Liver (tissue), 9 donors: Measurements from ENCODE around the gene CCDC97. TPM values are rescaled to one million over a fixed set of nuclear protein-coding genes. Genes with fewer than 3 reads are reported as not detected.

Experiments used
- DNase-seq: peaks from one replicate; pipeline ENCODE4 v3.0.0-alpha.2; 2017; ENCODE audit warnings: low spot score
- H3K27ac ChIP-seq, 2 donors: one replicate each; pipeline ENCODE4 v1.7.0; 2013; ENCODE audit warnings: inconsistent platforms in 2 of 2, low read length in 2 of 2, control low read depth in 1 of 2, low read depth in 1 of 2, mild to moderate bottlenecking in 1 of 2
- H3K27me3 ChIP-seq, 4 donors: one replicate each; pipeline versions ENCODE4 v1.6.1 to v1.7.0; 2013; ENCODE audit warnings: low read length in 3 of 4, inconsistent platforms in 1 of 4, mild to moderate bottlenecking in 1 of 4, moderate library complexity in 1 of 4; ENCODE audit not compliant: control insufficient read depth in 4 of 4, insufficient read depth in 4 of 4
- H3K36me3 ChIP-seq, 4 donors: one replicate each; pipeline versions ENCODE4 v1.6.1 to v1.7.0; 2013; ENCODE audit warnings: low read length in 3 of 4, mild to moderate bottlenecking in 3 of 4, low read depth in 1 of 4, moderate library complexity in 1 of 4; ENCODE audit not compliant: control insufficient read depth in 4 of 4, insufficient read depth in 3 of 4
- H3K4me1 ChIP-seq, 4 donors: one replicate each; pipeline versions ENCODE4 v1.6.1 to v1.7.0; 2013; ENCODE audit warnings: low read length in 3 of 4, mild to moderate bottlenecking in 3 of 4, moderate library complexity in 1 of 4; ENCODE audit not compliant: control insufficient read depth in 4 of 4, insufficient read depth in 4 of 4
- H3K4me3 ChIP-seq, 3 donors: one replicate each; pipeline versions ENCODE4 v1.6.1 to v1.7.0; 2013; ENCODE audit warnings: low read length in 3 of 3, control low read depth in 1 of 3, low read depth in 1 of 3, mild to moderate bottlenecking in 1 of 3
- H3K9ac ChIP-seq, 2 donors: one replicate each; pipeline ENCODE4 v1.7.0; 2013; ENCODE audit warnings: low read length in 2 of 2, mild to moderate bottlenecking in 2 of 2, moderate library complexity in 2 of 2, control low read depth in 1 of 2, low read depth in 1 of 2
- H3K9me3 ChIP-seq, 4 donors: one replicate each; pipeline versions ENCODE4 v1.6.1 to v1.7.0; 2013; ENCODE audit warnings: low read length in 3 of 4; ENCODE audit not compliant: control insufficient read depth in 4 of 4
- EGR1 ChIP-seq, 2 donors: IDR thresholded peaks; 2 replicates each; pipeline ENCODE4 v1.6.1; 2016 to 2018; ENCODE audit warnings: antibody characterized with exemption in 2 of 2, low read depth in 2 of 2
- FOXA1 ChIP-seq: IDR thresholded peaks from 2 replicates; pipeline ENCODE4 v1.6.1; 2016; ENCODE audit warnings: antibody characterized with exemption
- GABPA ChIP-seq, 2 donors: IDR thresholded peaks in 1 of 2; conservative IDR thresholded peaks in 1 of 2; 2 replicates each; pipeline ENCODE4 v1.6.1; 2016; ENCODE audit warnings: antibody characterized with exemption in 2 of 2, mild to moderate bottlenecking in 1 of 2, moderate library complexity in 1 of 2
- HNF4A ChIP-seq, 2 donors: conservative IDR thresholded peaks; 2 replicates each; pipeline ENCODE4 v1.6.1; 2016; ENCODE audit warnings: antibody characterized with exemption in 2 of 2, mild to moderate bottlenecking in 2 of 2
- HNF4G ChIP-seq: IDR thresholded peaks from 2 replicates; pipeline ENCODE4 v1.6.1; 2016; ENCODE audit warnings: antibody characterized with exemption
- JUND ChIP-seq, 2 donors: IDR thresholded peaks; 2 replicates each; pipeline ENCODE4 v1.6.1; 2016; ENCODE audit warnings: antibody characterized with exemption in 2 of 2
- NR2F2 ChIP-seq: IDR thresholded peaks from 2 replicates; pipeline ENCODE4 v1.6.1; 2016; ENCODE audit warnings: antibody characterized with exemption
- RXRA ChIP-seq, 2 donors: IDR thresholded peaks; 2 replicates each; pipeline ENCODE4 v1.6.1; 2017 to 2018; ENCODE audit warnings: antibody characterized with exemption in 2 of 2, mild to moderate bottlenecking in 1 of 2
- SP1 ChIP-seq: IDR thresholded peaks from 2 replicates; pipeline ENCODE4 v1.6.1; 2018; ENCODE audit warnings: antibody characterized with exemption, mild to moderate bottlenecking
- TAF1 ChIP-seq: conservative IDR thresholded peaks from 2 replicates; pipeline ENCODE4 v1.6.1; 2016; ENCODE audit warnings: antibody characterized with exemption, mild to moderate bottlenecking
- YY1 ChIP-seq: IDR thresholded peaks from 2 replicates; pipeline ENCODE4 v1.6.1; 2016; ENCODE audit warnings: antibody characterized with exemption, mild to moderate bottlenecking
- WGBS: extraction: QIAGEN DNeasy Blood & Tissue Kit; methylation state at CpG from one replicate; pipeline ENCODE4 v1.1.7; 2013; 5-methylcytosine and 5-hydroxymethylcytosine counted together
- polyA plus RNA-seq, 2 donors: library from polyadenylated mRNA; stranded (reverse) in 1 of 2; unstranded in 1 of 2; fragments of 200-250 nt in 1 of 2; fragments of >200 nt in 1 of 2; fragmentation: Nextera tagmentation in 1 of 2; extraction: Ambion mirVana in 1 of 2; gene quantifications; one replicate each; pipeline versions ENCODE4 v1.2.1 to v1.2.3, GENCODE V29; 2013 to 2015
- total RNA-seq, 2 donors: library from RNA; depleted of rRNA; stranded (reverse); fragments of >200 nt; gene quantifications; one replicate each; pipeline ENCODE4 v1.2.3, GENCODE V29; 2014
- TF ChIP-seq, protein P1 (sequence below): IDR thresholded peaks from 2 replicates; pipeline ENCODE4 v1.6.1; 2016; ENCODE audit warnings: antibody characterized with exemption
- TF ChIP-seq, protein P2 (sequence below): IDR thresholded peaks from 2 replicates; pipeline ENCODE4 v1.6.1; 2016; ENCODE audit warnings: antibody characterized with exemption
- TF ChIP-seq, protein P3 (sequence below): fragments of 150-350 bp; IDR thresholded peaks from 2 replicates; pipeline ENCODE4 v1.5.1; 2017; ENCODE audit warnings: improper control_type of control experiment, low read depth, low read length; ENCODE audit not compliant: missing input control
- TF ChIP-seq, protein P4 (sequence below): IDR thresholded peaks from 2 replicates; pipeline ENCODE4 v1.6.1; 2016; ENCODE audit warnings: antibody characterized with exemption
- TF ChIP-seq, protein P5 (sequence below): IDR thresholded peaks from 2 replicates; pipeline ENCODE4 v1.6.1; 2016; ENCODE audit warnings: antibody characterized with exemption, mild to moderate bottlenecking
- donor health status: healthy.
- donor health status: healthy.
- donor health status: healthy.
- donor health status: healthy.
- donor health status: healthy.

Gene CCDC97
- total and polyA plus RNA-seq, 4 donors, result 3.8 to 5.7 (median 5.3) TPM

DNA sequence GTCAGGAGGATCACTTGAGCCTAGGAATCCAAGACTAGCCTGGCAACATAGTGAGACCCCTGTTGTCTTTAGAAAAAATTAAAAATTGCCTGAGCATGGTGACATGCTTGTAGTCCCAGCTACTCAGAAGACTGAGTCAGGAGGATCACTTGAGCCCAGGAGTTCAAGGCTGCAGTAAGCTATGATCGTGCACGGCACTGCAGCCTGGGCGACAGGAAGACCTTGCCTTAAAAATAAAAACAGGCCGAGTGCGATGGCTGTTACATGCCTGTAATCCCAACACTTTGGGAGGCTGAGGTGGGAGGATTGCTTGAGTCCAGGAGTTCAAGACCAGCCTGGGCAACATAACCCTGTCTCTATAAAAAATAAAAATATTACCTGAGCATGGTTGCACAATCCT is 40.4 kb upstream of the CCDC97 start:
- no peak overlapping the region for H3K27ac ChIP-seq
- H3K4me1 ChIP-seq, result peaks cover 0 to 21% (median 10%) of the 10 kb centered on the region in 4 donors
- H3K9ac ChIP-seq, result no peak overlapping the region
- H3K27me3 ChIP-seq, result no peaks in the 10 kb centered on the region
- TF ChIP-seq SP1 (no peak), GABPA (IDR thresholded peaks at IDR 0.05 in 1 of 2, conservative IDR thresholded peaks at IDR 0.05 in 1 of 2) (no peak), TAF1 (no peak), RXRA (IDR thresholded peaks at IDR 0.05) (no peak), EGR1 (IDR thresholded peaks at IDR 0.05; ENCODE audit: low read depth in 2 of 2) (no peak), NR2F2 (no peak), HNF4A (conservative IDR thresholded peaks at IDR 0.05) (no peak), JUND (IDR thresholded peaks at IDR 0.05) (no peak), HNF4G (no peak)
- TF ChIP-seq, protein P1, sequence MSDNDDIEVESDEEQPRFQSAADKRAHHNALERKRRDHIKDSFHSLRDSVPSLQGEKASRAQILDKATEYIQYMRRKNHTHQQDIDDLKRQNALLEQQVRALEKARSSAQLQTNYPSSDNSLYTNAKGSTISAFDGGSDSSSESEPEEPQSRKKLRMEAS, result no peak
- TF ChIP-seq, protein P2, sequence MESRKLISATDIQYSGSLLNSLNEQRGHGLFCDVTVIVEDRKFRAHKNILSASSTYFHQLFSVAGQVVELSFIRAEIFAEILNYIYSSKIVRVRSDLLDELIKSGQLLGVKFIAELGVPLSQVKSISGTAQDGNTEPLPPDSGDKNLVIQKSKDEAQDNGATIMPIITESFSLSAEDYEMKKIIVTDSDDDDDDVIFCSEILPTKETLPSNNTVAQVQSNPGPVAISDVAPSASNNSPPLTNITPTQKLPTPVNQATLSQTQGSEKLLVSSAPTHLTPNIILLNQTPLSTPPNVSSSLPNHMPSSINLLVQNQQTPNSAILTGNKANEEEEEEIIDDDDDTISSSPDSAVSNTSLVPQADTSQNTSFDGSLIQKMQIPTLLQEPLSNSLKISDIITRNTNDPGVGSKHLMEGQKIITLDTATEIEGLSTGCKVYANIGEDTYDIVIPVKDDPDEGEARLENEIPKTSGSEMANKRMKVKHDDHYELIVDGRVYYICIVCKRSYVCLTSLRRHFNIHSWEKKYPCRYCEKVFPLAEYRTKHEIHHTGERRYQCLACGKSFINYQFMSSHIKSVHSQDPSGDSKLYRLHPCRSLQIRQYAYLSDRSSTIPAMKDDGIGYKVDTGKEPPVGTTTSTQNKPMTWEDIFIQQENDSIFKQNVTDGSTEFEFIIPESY, result no peak
- TF ChIP-seq, protein P3, sequence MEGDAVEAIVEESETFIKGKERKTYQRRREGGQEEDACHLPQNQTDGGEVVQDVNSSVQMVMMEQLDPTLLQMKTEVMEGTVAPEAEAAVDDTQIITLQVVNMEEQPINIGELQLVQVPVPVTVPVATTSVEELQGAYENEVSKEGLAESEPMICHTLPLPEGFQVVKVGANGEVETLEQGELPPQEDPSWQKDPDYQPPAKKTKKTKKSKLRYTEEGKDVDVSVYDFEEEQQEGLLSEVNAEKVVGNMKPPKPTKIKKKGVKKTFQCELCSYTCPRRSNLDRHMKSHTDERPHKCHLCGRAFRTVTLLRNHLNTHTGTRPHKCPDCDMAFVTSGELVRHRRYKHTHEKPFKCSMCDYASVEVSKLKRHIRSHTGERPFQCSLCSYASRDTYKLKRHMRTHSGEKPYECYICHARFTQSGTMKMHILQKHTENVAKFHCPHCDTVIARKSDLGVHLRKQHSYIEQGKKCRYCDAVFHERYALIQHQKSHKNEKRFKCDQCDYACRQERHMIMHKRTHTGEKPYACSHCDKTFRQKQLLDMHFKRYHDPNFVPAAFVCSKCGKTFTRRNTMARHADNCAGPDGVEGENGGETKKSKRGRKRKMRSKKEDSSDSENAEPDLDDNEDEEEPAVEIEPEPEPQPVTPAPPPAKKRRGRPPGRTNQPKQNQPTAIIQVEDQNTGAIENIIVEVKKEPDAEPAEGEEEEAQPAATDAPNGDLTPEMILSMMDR, result no peak
- TF ChIP-seq, protein P4, sequence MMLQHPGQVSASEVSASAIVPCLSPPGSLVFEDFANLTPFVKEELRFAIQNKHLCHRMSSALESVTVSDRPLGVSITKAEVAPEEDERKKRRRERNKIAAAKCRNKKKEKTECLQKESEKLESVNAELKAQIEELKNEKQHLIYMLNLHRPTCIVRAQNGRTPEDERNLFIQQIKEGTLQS, result no peak
- no peak for DNase-seq
- WGBS, result 97% methylated on average over 5 of the region's 5 CpGs
- H3K4me3 ChIP-seq, result no peak overlapping the region
- H3K9me3 ChIP-seq, result no peaks in the 10 kb centered on the region
- peaks cover 24 to 59% (median 55%) of the 10 kb centered on the region in 4 donors for H3K36me3 ChIP-seq

DNA sequence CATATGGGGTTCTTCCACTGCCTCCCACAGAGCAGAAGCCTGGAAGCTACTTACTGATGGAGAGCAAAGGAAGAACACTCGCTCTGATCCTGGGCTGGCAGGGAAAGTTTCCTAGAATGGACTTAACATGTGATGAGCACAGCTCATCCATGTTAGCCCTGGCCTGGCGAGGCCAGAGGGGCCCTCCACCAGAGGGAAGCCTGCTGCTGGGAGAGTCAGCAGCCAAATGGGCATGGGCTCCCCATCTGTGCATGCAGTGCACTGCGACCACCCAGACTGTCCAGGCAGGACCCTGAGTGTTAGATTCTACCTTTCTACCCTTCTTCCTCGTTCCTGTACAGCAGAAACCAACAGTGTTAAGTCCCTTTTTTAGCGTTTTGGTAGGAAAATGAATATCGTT is 36.9 kb upstream of the CCDC97 start:
- H3K4me1 ChIP-seq, result no peaks in the 10 kb centered on the region
- 90% methylated on average over 6 of the region's 6 CpGs for WGBS
- H3K9ac ChIP-seq, result no peak overlapping the region
- H3K4me3 ChIP-seq, result no peak overlapping the region
- no peak overlapping the region for H3K27ac ChIP-seq
- H3K9me3 ChIP-seq, result no peaks in the 10 kb centered on the region
- H3K27me3 ChIP-seq, result no peaks in the 10 kb centered on the region
- H3K36me3 ChIP-seq, result peaks cover 31 to 87% (median 78%) of the 10 kb centered on the region in 4 donors
- DNase-seq, result no peak
- TF ChIP-seq, protein P5, sequence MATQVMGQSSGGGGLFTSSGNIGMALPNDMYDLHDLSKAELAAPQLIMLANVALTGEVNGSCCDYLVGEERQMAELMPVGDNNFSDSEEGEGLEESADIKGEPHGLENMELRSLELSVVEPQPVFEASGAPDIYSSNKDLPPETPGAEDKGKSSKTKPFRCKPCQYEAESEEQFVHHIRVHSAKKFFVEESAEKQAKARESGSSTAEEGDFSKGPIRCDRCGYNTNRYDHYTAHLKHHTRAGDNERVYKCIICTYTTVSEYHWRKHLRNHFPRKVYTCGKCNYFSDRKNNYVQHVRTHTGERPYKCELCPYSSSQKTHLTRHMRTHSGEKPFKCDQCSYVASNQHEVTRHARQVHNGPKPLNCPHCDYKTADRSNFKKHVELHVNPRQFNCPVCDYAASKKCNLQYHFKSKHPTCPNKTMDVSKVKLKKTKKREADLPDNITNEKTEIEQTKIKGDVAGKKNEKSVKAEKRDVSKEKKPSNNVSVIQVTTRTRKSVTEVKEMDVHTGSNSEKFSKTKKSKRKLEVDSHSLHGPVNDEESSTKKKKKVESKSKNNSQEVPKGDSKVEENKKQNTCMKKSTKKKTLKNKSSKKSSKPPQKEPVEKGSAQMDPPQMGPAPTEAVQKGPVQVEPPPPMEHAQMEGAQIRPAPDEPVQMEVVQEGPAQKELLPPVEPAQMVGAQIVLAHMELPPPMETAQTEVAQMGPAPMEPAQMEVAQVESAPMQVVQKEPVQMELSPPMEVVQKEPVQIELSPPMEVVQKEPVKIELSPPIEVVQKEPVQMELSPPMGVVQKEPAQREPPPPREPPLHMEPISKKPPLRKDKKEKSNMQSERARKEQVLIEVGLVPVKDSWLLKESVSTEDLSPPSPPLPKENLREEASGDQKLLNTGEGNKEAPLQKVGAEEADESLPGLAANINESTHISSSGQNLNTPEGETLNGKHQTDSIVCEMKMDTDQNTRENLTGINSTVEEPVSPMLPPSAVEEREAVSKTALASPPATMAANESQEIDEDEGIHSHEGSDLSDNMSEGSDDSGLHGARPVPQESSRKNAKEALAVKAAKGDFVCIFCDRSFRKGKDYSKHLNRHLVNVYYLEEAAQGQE, result no peak
- TF ChIP-seq SP1 (no peak), NR2F2 (no peak), FOXA1 (no peak), YY1 (no peak)
